Lower leg skin (tissue), 4 donors: ENCODE data around the gene LTK. TPM values are rescaled to one million over a fixed set of nuclear protein-coding genes. Genes with fewer than 3 reads are reported as not detected.

Source experiments
- DNase-seq, 2 donors: peaks; one replicate each; pipeline ENCODE4 v3.0.0-alpha.2; 2019; ENCODE audit warnings: low spot score in 2 of 2
- H3K4me3 ChIP-seq: fragments of 200-600 bp; sonication (generic); 2 replicates; pipeline ENCODE4 v1.5.1; 2017; ENCODE audit warnings: mild to moderate bottlenecking, low read depth; ENCODE audit not compliant: poor library complexity, severe bottlenecking
- POLR2A ChIP-seq, 2 donors: fragments of 450-650 bp; IDR thresholded peaks; one replicate each; pipeline ENCODE4 v1.6.1; 2016 to 2017; ENCODE audit warnings: antibody characterized with exemption in 2 of 2, mild to moderate bottlenecking in 1 of 2, moderate library complexity in 1 of 2
- WGBS, 2 donors: methylation state at CpG; one replicate each; pipeline ENCODE4 v1.1.5; 2018; 5-methylcytosine and 5-hydroxymethylcytosine counted together
- intact Hi-C: fragments of 100-400 bp; cut with DNase I; formaldehyde crosslinking; loops from one replicate; pipeline ENCODE4 v1.15.0; 2023; ENCODE audit warnings: low total_unique reads
- total RNA-seq, 4 donors: library from RNA; depleted of rRNA; stranded (reverse); fragments of >200 nt; gene quantifications; one replicate each; pipeline ENCODE4 v1.1.0, GENCODE V29; 2016
- TF ChIP-seq, protein P1 (sequence below), 3 donors: fragments of 450-650 bp; IDR thresholded peaks; one replicate each; pipeline ENCODE4 v1.5.1; 2016; ENCODE audit warnings: antibody characterized with exemption in 3 of 3, mild to moderate bottlenecking in 3 of 3, moderate library complexity in 2 of 3

LTK gene
- total RNA-seq, 4 donors from 2014 or later: 0.46 to 0.54 (median 0.52) TPM; not detected in 1

DNA sequence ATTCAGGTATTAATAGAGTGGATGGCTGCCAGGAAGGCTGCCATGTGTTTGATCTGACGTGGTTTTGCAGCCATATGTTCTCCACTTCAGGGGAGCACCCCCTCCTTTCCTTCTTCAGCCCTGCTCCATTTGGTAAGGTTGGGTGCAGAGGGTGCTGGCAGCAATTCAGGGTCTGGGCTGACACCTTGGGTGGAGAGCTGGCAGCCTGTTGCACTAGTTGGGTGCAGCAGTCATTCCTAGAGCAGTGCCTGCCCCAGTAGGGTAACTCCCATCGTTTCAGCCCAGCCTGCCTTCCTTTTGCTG is 46.9 kb upstream of the LTK start:
- intact Hi-C loops: no loop called here
- 48 to 63% methylated on average over 2 of the region's 2 CpGs for WGBS, 2 donors
- TF ChIP-seq POLR2A (IDR thresholded peaks at IDR 0.05): no peak
- TF ChIP-seq, protein P1, sequence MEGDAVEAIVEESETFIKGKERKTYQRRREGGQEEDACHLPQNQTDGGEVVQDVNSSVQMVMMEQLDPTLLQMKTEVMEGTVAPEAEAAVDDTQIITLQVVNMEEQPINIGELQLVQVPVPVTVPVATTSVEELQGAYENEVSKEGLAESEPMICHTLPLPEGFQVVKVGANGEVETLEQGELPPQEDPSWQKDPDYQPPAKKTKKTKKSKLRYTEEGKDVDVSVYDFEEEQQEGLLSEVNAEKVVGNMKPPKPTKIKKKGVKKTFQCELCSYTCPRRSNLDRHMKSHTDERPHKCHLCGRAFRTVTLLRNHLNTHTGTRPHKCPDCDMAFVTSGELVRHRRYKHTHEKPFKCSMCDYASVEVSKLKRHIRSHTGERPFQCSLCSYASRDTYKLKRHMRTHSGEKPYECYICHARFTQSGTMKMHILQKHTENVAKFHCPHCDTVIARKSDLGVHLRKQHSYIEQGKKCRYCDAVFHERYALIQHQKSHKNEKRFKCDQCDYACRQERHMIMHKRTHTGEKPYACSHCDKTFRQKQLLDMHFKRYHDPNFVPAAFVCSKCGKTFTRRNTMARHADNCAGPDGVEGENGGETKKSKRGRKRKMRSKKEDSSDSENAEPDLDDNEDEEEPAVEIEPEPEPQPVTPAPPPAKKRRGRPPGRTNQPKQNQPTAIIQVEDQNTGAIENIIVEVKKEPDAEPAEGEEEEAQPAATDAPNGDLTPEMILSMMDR (IDR thresholded peaks at IDR 0.05): no peak
- no peak for DNase-seq
- H3K4me3 ChIP-seq: no peak overlapping the region

DNA sequence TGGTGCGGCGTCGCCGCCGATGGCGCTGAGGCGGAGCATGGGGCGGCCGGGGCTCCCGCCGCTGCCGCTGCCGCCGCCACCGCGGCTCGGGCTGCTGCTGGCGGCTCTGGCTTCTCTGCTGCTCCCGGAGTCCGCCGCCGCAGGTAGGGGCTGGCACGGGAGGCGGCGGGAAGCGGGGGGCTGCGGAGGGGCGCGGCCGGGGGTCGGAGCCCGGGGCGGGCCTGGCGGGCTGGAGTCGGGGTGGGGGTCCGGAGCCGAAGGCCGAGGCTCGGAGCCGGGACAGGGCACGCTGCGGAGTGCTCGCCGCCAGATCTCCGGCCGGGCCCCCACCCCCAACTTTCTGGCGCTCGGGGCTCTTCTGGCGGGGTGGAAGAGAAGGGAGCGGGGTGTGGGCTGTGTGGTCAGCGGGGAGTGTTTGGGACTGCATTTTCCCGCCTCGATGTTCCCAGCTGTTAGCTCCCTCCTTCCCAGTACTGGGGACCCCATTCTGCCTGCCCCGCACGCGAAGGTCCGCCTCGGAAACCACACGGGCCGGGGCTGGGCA is 45.7 kb upstream of the LTK start:
- no peak for DNase-seq
- H3K4me3 ChIP-seq: peak overlapping the region; percentile 55
- intact Hi-C loops: no loop called here
- WGBS, 2 donors: 3 to 4% methylated on average over 20 to 31 of the region's 60 CpGs
- TF ChIP-seq POLR2A (IDR thresholded peaks at IDR 0.05): no peak
- TF ChIP-seq, protein P1 (IDR thresholded peaks at IDR 0.05): no peak

GRCh38 chr15:41558400-41559238 is 45.0 kb upstream of the LTK start, which contains the start of gene TYRO3:
Gene TYRO3, plus strand, starts transcription at chr15:41559212. Its CDS starts 46 bp downstream, at chr15:41559258.
- peak in 1 of 2 donors; percentile 90 for DNase-seq
- intact Hi-C loops: no loop called here
- peak within 1 kb of the TSS; percentile 55 for H3K4me3 ChIP-seq
- 1 to 2% methylated on average over 20 to 43 of the region's 81 CpGs for WGBS, 2 donors
- TF ChIP-seq POLR2A (IDR thresholded peaks at IDR 0.05): no peak
- TF ChIP-seq, protein P1 (IDR thresholded peaks at IDR 0.05): no peak

DNA sequence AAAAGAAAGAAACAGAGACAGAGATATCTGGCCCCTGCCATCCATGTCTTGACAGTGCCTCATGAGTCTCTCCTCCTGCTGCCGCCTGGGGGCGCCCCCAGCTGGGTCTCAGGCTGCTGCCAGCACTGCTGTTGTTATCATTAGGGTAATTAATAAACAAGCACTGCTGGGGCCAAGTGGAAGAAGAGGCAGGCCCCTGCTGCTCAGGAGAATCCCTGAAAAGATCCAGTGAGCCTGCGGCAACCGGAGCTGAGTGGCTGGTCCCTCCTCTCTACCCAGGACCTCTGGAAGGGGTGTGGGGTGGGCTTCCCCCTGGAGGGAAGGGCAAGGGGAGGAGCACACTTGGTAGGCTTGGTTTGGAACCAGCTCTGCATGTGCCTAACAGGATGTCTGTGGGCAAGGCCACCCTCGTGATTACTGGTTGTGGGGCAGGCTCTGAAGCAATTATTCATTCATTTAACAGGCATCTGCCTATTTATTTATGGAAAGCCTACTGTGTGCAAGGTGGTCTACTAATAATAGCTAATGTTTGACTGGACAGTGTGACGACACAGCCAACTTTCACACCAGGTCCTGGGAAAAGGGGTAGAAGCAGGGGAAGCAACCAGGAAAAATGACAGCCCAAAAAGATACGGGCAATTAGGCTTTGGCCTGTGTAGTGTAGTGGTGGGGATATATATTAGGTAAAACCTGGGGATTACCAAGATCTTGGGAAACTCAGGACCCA is 44.2 kb upstream of the LTK start:
- DNase-seq: peak; percentile 41 to 92
- intact Hi-C loops: no loop called here
- H3K4me3 ChIP-seq: no peak overlapping the region
- 18 to 23% methylated on average over 7 of the region's 7 CpGs for WGBS, 2 donors
- no peak for TF ChIP-seq POLR2A (IDR thresholded peaks at IDR 0.05)
- TF ChIP-seq, protein P1 (IDR thresholded peaks at IDR 0.05): no peak

- no peak for TF ChIP-seq POLR2A (IDR thresholded peaks at IDR 0.05)
- TF ChIP-seq, protein P1 (IDR thresholded peaks at IDR 0.05): no peak
- intact Hi-C loops: no loop called here
- DNase-seq: no peak
- H3K4me3 ChIP-seq: no peak overlapping the region
- 86 to 92% methylated on average over 5 of the region's 5 CpGs for WGBS, 2 donors
Measured at GRCh38 chr15:41556677-41557076, 43.0 kb upstream of the LTK start.
